Raji (cell line): Measurements from ENCODE around the gene FUT7.

ENCODE experiments used
- POLR2A ChIP-seq: IDR thresholded peaks from 2 replicates; pipeline ENCODE4 v1.6.1; 2011; ENCODE audit warnings: low read depth, low read length, control low read depth; ENCODE audit not compliant: insufficient read depth

FUT7 gene

GRCh38 chr9:137031904-137032640, at the start of gene FUT7:
TSS of gene FUT7 (minus strand) at chr9:137032088. CDS start at chr9:137031991, 97 bp downstream.
- TF ChIP-seq POLR2A, result peak; percentile 38; the same call in 1 of the 2 replicates

GRCh38 chr9:137080260-137081122, 48.6 kb upstream of the FUT7 start:
- no peak for TF ChIP-seq POLR2A

- TF ChIP-seq POLR2A, result no peak
Measured at GRCh38 chr9:137079401-137079787, 47.5 kb upstream of the FUT7 start.

- no peak for TF ChIP-seq POLR2A
Measured at GRCh38 chr9:137078701-137079400, 47.0 kb upstream of the FUT7 start.

GRCh38 chr9:137077758-137078693, 46.1 kb upstream of the FUT7 start:
- no peak for TF ChIP-seq POLR2A

- TF ChIP-seq POLR2A, result peak; percentile 75
Measured at GRCh38 chr9:137077010-137077747, 45.3 kb upstream of the FUT7 start, which contains the start of gene UAP1L1. TSS of gene UAP1L1 (plus strand) at chr9:137077517. CDS start at chr9:137077533, 16 bp downstream.

- TF ChIP-seq POLR2A, result no peak
Measured at GRCh38 chr9:137076636-137077009, 44.7 kb upstream of the FUT7 start.

- TF ChIP-seq POLR2A, result no peak
Measured at GRCh38 chr9:137075275-137075775, 43.4 kb upstream of the FUT7 start.

- TF ChIP-seq POLR2A, result no peak
Measured at GRCh38 chr9:137074657-137075274, 42.9 kb upstream of the FUT7 start.

- no peak for TF ChIP-seq POLR2A
Measured at GRCh38 chr9:137073992-137074399, 42.1 kb upstream of the FUT7 start.

GRCh38 chr9:137071282-137071681, 39.4 kb upstream of the FUT7 start:
- no peak for TF ChIP-seq POLR2A

- no peak for TF ChIP-seq POLR2A
Measured at GRCh38 chr9:137070906-137071275, 39.0 kb upstream of the FUT7 start.

GRCh38 chr9:137070201-137070905, 38.5 kb upstream of the FUT7 start, which contains the start of gene SAPCD2:
TSS of gene SAPCD2 (minus strand) at chr9:137070557. CDS start at chr9:137070460, 97 bp downstream.
- peak; percentile 89 for TF ChIP-seq POLR2A
